Kidney tubule cell (primary cell): ENCODE data around the gene SMIM38.
"Not testable (repeated sequence)": the region's sequence is repeated elsewhere in the genome, so short reads cannot be mapped to it uniquely, and the experiment has no call there.

ENCODE experiments used
- DNase-seq: peaks from one replicate; pipeline ENCODE4 v3.0.0-alpha.2; 2018; ENCODE audit warnings: low spot score

The SMIM38 gene

DNA sequence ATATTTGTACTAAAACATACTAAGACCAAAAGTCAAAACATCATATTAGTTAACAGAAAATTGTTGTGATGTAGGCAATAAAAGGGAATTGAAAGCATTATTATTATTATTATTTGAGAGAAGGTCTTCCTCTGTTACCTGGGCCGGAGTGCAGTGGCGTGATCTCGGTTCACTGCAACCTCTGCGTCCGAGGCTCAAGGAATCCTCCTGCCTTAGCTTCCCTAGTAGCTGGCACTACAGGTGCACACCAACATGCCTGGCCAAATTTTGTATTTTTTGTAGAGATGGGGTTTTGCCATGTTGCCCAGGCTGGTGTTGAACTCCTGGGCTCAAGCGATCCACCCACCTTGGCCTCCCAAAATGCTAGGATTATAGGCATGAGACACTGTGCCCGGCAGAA is 15.6 kb upstream of the SMIM38 start:
- not testable (repeated sequence) for DNase-seq

- DNase-seq: peak; percentile 22
These were observed 15.1 kb upstream of the SMIM38 start for GRCh38 chr11:69140635-69141034.

GRCh38 chr11:69141742-69142141 is 14.0 kb upstream of the SMIM38 start:
- no peak for DNase-seq

GRCh38 chr11:69142895-69143294 is 12.8 kb upstream of the SMIM38 start:
- no peak for DNase-seq

DNA sequence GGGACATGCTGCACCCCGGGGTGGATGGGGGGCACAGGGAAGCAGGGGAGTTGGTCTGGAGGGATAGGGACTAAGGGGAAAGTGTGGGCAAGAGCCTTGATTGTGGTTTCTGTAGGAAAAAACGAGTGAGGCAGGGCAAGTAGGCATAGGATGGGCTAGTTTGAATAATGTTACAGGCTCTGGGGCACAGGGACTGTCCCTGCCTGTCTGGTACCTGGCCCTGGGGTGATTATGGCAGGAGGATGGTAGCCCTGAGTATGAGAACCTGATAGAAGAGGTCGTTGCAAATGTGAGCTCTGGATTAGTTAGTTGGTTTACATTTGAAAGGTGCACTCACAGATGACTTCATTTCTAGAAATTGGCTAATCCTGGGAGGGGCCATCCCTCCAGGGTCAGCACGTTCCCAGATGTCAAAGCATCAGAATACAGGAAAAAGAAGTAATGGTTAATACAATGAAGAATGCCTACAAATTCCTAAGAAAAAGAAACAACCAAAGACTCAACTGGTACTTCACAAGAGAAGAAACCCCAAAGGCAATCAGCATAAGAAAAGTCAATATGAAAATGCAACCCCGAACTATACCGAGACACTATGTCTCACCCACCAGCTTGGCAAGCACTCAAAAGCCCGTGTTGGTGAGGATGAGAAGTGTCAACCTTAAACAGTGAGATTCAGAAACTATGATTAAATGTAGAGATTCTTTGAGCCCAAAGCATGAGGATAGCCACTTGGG is 11.3 kb upstream of the SMIM38 start:
- DNase-seq: no peak

- no peak for DNase-seq
These were observed 10.7 kb upstream of the SMIM38 start for GRCh38 chr11:69145050-69145380.

DNA sequence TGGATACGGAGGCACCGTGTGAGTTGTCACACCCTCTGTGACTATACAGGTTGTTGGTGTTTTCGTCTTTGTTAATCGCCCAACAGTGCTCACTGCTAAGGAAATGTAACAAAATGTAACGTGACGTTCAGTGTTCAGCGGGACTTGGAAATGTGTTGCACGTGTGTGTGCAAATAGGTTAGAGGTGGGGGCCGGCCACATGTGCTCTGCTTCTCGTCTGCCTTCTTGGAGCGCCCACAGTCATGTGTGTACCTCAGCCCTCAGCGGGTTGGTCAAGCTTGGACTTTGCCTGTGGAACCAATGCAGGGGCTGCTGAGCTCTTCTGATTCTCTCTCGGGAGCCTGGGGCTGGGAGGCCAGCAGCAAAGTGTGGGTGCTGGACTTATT is 7.4 kb upstream of the SMIM38 start:
- DNase-seq: no peak

GRCh38 chr11:69148806-69149205 is 6.9 kb upstream of the SMIM38 start:
- DNase-seq: no peak

DNA sequence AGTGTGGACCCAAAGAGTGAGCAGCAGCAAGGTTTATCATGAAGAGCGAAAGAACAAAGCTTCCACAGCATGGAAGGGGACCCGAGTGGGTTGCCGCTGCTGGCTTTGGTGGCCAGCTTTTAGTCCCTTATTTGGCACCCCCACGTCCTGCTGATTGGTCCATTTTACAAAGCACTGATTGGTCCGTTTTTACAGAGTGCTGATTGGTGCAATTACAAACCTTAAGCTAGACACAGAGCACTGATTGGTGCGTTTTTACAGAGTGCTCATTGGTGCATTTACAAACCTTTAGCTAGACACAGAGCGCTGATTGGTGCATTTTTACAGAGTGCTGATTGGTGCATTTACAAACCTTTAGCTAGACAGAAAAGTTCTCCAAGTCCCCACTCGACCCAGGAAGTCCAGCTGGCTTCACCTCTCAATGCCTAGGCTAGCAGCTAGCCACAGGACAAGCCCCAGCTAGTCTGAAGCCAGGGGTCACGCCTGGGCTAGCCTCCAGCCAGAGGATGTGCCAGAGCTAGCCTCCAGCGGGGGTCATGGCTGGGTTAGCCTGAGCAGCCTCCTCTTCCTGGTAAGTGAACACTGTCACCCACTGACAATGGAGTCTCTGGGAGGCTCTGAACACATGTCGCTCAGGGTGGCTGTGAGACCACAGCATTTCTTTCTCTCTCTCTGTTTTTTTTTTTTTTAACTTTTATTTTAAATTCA is 6.2 kb upstream of the SMIM38 start:
- not testable (repeated sequence) for DNase-seq

DNA sequence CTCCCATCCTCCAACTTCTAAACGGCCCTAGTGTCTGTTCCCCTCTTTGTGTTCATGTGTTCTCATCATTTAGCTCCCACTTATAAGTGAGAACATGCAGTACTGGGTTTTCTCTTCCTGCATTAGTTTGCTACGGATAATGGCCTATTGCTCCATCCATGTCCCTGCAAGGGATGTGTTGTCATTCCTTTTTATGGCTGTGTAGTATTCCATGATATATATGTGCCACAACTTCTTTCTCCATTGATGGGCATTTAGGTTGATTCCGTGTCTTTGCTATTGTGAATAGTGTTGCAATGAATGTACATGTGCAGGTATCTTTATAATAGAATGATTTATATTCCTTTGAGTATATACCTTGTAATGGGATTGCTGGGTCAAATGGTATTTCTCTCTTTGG is 5.6 kb upstream of the SMIM38 start:
- no peak for DNase-seq

DNA sequence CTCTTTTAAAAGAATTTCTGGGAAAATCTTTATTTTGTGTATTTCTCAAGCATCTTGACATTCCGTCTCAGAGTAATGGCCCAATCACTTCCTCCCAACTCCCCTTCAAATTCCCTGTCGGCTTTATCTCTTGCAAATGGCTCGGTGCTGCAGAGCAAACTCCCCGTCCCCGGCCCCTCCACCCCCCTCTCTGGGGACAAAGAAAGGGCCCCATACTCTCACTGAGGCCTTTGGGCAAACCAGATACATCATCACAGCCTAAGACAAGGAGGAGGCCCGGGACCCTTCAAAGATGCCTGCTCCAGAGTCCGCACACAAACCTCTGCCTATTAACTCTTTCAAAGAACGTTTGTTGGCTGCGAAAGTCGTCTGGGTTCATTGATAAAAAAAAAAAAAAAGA is 3.9 kb upstream of the SMIM38 start:
- DNase-seq: no peak

- DNase-seq: no peak
These were observed 2.9 kb upstream of the SMIM38 start for GRCh38 chr11:69152733-69153421.

DNA sequence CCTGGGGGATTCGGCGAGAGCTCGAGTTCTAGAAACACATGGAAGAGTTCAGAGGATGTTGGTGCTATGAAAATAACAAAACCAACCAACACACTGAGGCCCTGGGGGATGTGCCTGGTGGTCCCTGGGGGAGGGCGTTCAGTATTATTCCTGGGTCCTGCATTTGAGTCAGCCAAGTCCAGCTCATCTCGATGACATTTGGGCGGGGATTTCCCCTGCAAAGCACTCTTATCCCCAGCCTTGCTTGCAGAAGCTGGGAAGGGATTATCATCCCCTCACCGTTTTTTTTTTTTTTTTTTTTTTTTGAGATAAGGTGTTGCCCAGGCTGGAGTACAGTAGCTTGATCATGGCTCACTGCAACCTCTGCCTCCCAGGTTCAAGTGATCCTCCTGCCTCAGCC is 2.1 kb upstream of the SMIM38 start:
- peak; percentile 30 for DNase-seq

DNA sequence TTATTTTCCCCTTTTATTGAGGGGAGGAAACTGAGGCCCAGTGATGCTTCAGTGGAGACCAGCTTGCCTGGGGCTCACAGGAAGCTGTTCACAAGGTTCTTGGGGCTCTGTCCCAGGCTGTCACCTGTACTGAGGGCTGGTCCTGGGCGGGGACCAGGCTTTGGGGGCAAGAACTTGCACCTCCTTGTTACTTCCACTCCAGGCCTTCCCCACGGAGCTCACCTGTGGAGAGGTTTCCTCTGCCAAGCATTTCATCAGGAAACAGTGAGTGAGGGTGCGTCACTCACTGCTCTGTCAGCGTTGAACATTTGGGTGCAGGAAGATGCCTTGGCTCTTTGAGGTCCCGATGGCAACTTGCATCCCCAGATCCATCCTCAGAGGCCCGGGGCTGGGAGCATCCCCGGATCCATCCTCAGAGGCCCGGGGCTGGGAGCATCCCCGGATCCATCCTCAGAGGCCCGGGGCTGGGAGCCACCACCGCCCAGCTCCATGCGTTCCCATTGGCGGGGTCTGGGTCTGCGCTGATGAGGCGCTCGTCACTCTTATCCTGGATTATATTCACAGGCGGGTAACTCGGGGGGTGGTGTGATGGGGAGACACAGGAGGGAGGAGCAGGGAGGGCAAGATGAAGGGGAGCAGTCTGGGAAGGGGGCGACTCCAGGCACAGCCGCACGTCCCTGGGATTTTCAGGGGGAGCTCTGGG is 1.4 kb upstream of the SMIM38 start:
- DNase-seq: no peak

DNA sequence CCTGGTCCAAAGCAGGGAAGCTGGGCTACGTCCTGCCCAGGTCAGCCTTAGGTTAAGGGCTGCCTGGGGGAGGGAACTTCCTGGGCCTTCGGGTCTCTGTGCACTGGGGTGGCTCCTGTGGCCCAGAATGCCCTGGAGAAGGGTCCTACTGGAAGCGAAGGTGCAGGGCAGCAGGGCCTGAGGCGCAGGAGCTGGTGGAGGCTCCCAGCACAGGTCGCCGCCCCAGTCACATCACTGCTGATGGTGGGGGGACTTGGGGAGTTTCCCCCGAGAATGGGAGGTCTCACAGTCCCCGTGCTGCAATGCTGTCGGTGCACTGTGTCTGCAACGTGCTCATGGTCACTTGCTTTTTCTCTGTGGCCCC is 815 bp upstream of the SMIM38 start:
- no peak for DNase-seq

DNA sequence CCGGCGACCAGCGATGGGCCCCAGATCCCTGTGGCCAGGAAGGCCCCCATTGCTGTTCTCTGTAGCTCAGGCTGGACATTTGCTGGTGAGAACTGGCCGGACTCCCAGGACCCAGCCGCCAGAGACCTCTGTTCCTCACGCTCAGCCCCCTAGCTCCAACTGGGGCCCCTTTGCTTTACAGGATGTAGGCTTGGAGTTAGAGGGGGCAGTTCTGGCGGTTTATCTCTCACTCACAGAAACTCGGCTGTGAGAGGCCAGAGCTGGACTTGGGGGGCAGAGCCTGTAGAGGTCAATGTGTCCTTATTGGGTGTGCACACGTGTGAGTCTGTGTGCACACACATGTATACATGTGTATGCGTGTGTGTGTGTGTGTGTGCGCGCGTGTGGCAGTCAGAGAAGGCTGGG is 502 bp downstream of the SMIM38 start:
- no peak for DNase-seq

GRCh38 chr11:69156673-69157155 is 979 bp downstream of the SMIM38 start:
- no peak for DNase-seq

GRCh38 chr11:69157156-69157821 is 1.6 kb downstream of the SMIM38 start:
- DNase-seq: no peak

DNA sequence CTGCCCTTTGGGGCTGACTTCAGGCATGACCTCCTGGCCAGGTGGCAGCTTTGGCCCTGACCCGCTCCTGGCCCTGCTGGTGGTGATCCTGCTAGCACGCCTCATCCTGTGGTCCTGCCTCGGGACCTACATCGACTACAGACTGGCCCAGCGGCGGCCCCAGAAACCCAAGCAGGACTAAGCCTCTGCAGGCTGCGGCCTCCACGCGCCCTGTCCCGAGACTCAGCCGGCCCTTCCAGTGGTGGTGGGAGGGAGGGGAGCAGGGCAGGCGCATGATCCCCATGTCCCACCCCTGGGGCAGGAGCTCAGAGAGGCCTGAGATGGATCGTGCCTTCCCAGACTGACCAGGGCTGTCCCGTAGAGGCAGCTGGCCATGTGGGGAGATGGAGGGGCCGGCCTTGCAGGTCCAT is 2.1 kb downstream of the SMIM38 start:
- DNase-seq: no peak

- no peak for DNase-seq
These were observed 2.8 kb downstream of the SMIM38 start for GRCh38 chr11:69158301-69159149.
